T-helper 17 cell (primary cell): Measurements from ENCODE around the gene ADAMTS12. TPM values are rescaled to one million over a fixed set of nuclear protein-coding genes. Genes with fewer than 3 reads are reported as not detected.
"Not testable (repeated sequence)": the region's sequence is repeated elsewhere in the genome, so short reads cannot be mapped to it uniquely, and the experiment has no call there.

Experiments
- ATAC-seq: fragments of 150-1000 bp; cut with Tn5 transposase; 2 replicates; pipeline ENCODE4 v1.10.0; 2021; ENCODE audit warnings: mild to moderate bottlenecking, moderate library complexity
- DNase-seq, 3 donors: peaks; one replicate each; pipeline versions ENCODE4 v3.0.0 to v3.0.0-alpha.2; 2020 to 2021
- H3K9me3 ChIP-seq: one replicate; pipeline ENCODE4 v1.7.0; 2013; ENCODE audit warnings: low read length, mild to moderate bottlenecking; ENCODE audit not compliant: control insufficient read depth, poor library complexity, severe bottlenecking
- H3K27ac Mint-ChIP-seq: one replicate; pipeline ENCODE4 v1.8.0; 2022; ENCODE audit warnings: mild to moderate bottlenecking, moderate library complexity, mixed read lengths
- H3K27me3 Mint-ChIP-seq: one replicate; pipeline ENCODE4 v1.8.0; 2022; ENCODE audit warnings: mixed read lengths
- H3K36me3 Mint-ChIP-seq: one replicate; pipeline ENCODE4 v1.8.0; 2022; ENCODE audit warnings: low read depth, mixed read lengths
- H3K4me1 Mint-ChIP-seq: one replicate; pipeline ENCODE4 v1.8.0; 2022; ENCODE audit warnings: mild to moderate bottlenecking, mixed read lengths
- H3K4me3 Mint-ChIP-seq: one replicate; pipeline ENCODE4 v1.8.0; 2022; ENCODE audit warnings: mild to moderate bottlenecking, moderate library complexity, mixed read lengths
- total RNA-seq, 4 donors: library from RNA in 2 of 4; stranded (reverse) in 2 of 4; gene quantifications; one replicate each; pipeline ENCODE4 v1.2.3 and lab custom pipeline; 2022 to 2026

Gene ADAMTS12
- total RNA-seq, 2 donors from 2014 or later: not detected

- peaks cover 6% of the 10 kb centered on the region for H3K27me3 Mint-ChIP-seq
- ATAC-seq (no peak), DNase-seq (no peak)
- H3K9me3 ChIP-seq: no peaks in the 10 kb centered on the region
- no peak overlapping the region for H3K4me3 Mint-ChIP-seq
- H3K36me3 Mint-ChIP-seq: no peaks in the 10 kb centered on the region
- H3K4me1 Mint-ChIP-seq: no peaks in the 10 kb centered on the region
- no peak overlapping the region for H3K27ac Mint-ChIP-seq
Measured at GRCh38 chr5:33565324-33565723, 326.5 kb downstream of the ADAMTS12 start.

GRCh38 chr5:33563983-33564908, 327.5 kb downstream of the ADAMTS12 start:
- Mint-ChIP-seq H3K27ac (no peak overlapping the region), H3K27me3 (peaks cover 6% of the 10 kb centered on the region), H3K4me1 (no peaks in the 10 kb centered on the region), H3K4me3 (no peak overlapping the region), H3K36me3 (peaks cover 1% of the 10 kb centered on the region)
- DNase-seq (no peak), ATAC-seq (no peak)
- H3K9me3 ChIP-seq: no peaks in the 10 kb centered on the region

GRCh38 chr5:33563530-33563929, 328.3 kb downstream of the ADAMTS12 start:
- DNase-seq: no peak
- H3K36me3 Mint-ChIP-seq: peaks cover 2% of the 10 kb centered on the region
- H3K27ac Mint-ChIP-seq: no peak overlapping the region
- peaks cover 6% of the 10 kb centered on the region for H3K27me3 Mint-ChIP-seq
- no peaks in the 10 kb centered on the region for H3K4me1 Mint-ChIP-seq
- no peak overlapping the region for H3K4me3 Mint-ChIP-seq
- ATAC-seq: no peak
- H3K9me3 ChIP-seq: no peaks in the 10 kb centered on the region

GRCh38 chr5:33558489-33558888, 333.3 kb downstream of the ADAMTS12 start:
- H3K27ac Mint-ChIP-seq: no peak overlapping the region
- H3K36me3 Mint-ChIP-seq: peaks cover 2% of the 10 kb centered on the region
- ATAC-seq: no peak
- no peaks in the 10 kb centered on the region for H3K9me3 ChIP-seq
- H3K27me3 Mint-ChIP-seq: peaks cover 5% of the 10 kb centered on the region
- no peak overlapping the region for H3K4me3 Mint-ChIP-seq
- no peaks in the 10 kb centered on the region for H3K4me1 Mint-ChIP-seq
- DNase-seq: no peak

GRCh38 chr5:33557605-33558004, 334.2 kb downstream of the ADAMTS12 start:
- peaks cover 5% of the 10 kb centered on the region for H3K27me3 Mint-ChIP-seq
- DNase-seq: no peak
- peaks cover 2% of the 10 kb centered on the region for H3K36me3 Mint-ChIP-seq
- H3K27ac Mint-ChIP-seq: no peak overlapping the region
- no peaks in the 10 kb centered on the region for H3K4me1 Mint-ChIP-seq
- no peak overlapping the region for H3K4me3 Mint-ChIP-seq
- no peaks in the 10 kb centered on the region for H3K9me3 ChIP-seq
- no peak for ATAC-seq

GRCh38 chr5:33556330-33557328, 335.2 kb downstream of the ADAMTS12 start:
- no peak for ATAC-seq
- H3K9me3 ChIP-seq: no peaks in the 10 kb centered on the region
- Mint-ChIP-seq H3K4me1 (no peaks in the 10 kb centered on the region), H3K27ac (no peak overlapping the region), H3K27me3 (peaks cover 5% of the 10 kb centered on the region), H3K36me3 (peaks cover 2% of the 10 kb centered on the region), H3K4me3 (no peak overlapping the region)
- no peak for DNase-seq

- DNase-seq (no peak), ATAC-seq (no peak)
- Mint-ChIP-seq H3K27me3 (peaks cover 10% of the 10 kb centered on the region), H3K36me3 (no peaks in the 10 kb centered on the region), H3K27ac (no peak overlapping the region), H3K4me3 (no peak overlapping the region), H3K4me1 (no peaks in the 10 kb centered on the region)
- no peaks in the 10 kb centered on the region for H3K9me3 ChIP-seq
Measured at GRCh38 chr5:33549982-33550567, 341.7 kb downstream of the ADAMTS12 start.

- ATAC-seq, H3K36me3 Mint-ChIP-seq, DNase-seq, H3K4me1 Mint-ChIP-seq, H3K27ac Mint-ChIP-seq, H3K9me3 ChIP-seq, H3K4me3 Mint-ChIP-seq: not testable (repeated sequence)
- peaks cover 24% of the 10 kb centered on the region for H3K27me3 Mint-ChIP-seq
Measured at GRCh38 chr5:33539790-33540189, 352.0 kb downstream of the ADAMTS12 start.

GRCh38 chr5:33539212-33539611, 352.6 kb downstream of the ADAMTS12 start:
- ATAC-seq (no peak), DNase-seq (no peak)
- no peaks in the 10 kb centered on the region for H3K9me3 ChIP-seq
- no peak overlapping the region for H3K27ac Mint-ChIP-seq
- no peaks in the 10 kb centered on the region for H3K4me1 Mint-ChIP-seq
- no peak overlapping the region for H3K4me3 Mint-ChIP-seq
- H3K27me3 Mint-ChIP-seq: peaks cover 24% of the 10 kb centered on the region
- no peaks in the 10 kb centered on the region for H3K36me3 Mint-ChIP-seq

- DNase-seq: no peak
- H3K4me3 Mint-ChIP-seq: no peak overlapping the region
- no peak overlapping the region for H3K27ac Mint-ChIP-seq
- H3K27me3 Mint-ChIP-seq: peaks cover 24% of the 10 kb centered on the region
- H3K36me3 Mint-ChIP-seq: no peaks in the 10 kb centered on the region
- no peaks in the 10 kb centered on the region for H3K4me1 Mint-ChIP-seq
- ATAC-seq: no peak
- H3K9me3 ChIP-seq: no peaks in the 10 kb centered on the region
Measured at GRCh38 chr5:33538201-33538600, 353.6 kb downstream of the ADAMTS12 start.

GRCh38 chr5:33537240-33537639, 354.6 kb downstream of the ADAMTS12 start:
- H3K27me3 Mint-ChIP-seq: peaks cover 24% of the 10 kb centered on the region
- no peak overlapping the region for H3K27ac Mint-ChIP-seq
- ATAC-seq (no peak), DNase-seq (no peak)
- no peaks in the 10 kb centered on the region for H3K9me3 ChIP-seq
- H3K4me3 Mint-ChIP-seq: no peak overlapping the region
- H3K4me1 Mint-ChIP-seq: no peaks in the 10 kb centered on the region
- H3K36me3 Mint-ChIP-seq: no peaks in the 10 kb centered on the region

GRCh38 chr5:33536802-33537201, 355.0 kb downstream of the ADAMTS12 start:
- no peak overlapping the region for H3K27ac Mint-ChIP-seq
- H3K36me3 Mint-ChIP-seq: no peaks in the 10 kb centered on the region
- ATAC-seq (no peak), DNase-seq (no peak)
- peaks cover 25% of the 10 kb centered on the region for H3K27me3 Mint-ChIP-seq
- H3K9me3 ChIP-seq: no peaks in the 10 kb centered on the region
- H3K4me3 Mint-ChIP-seq: no peak overlapping the region
- H3K4me1 Mint-ChIP-seq: no peaks in the 10 kb centered on the region

GRCh38 chr5:33531824-33532223, 360.0 kb downstream of the ADAMTS12 start:
- DNase-seq (no peak), ATAC-seq (no peak)
- Mint-ChIP-seq H3K4me1 (no peaks in the 10 kb centered on the region), H3K27me3 (peaks cover 19% of the 10 kb centered on the region), H3K4me3 (no peak overlapping the region), H3K36me3 (no peaks in the 10 kb centered on the region), H3K27ac (no peak overlapping the region)
- no peaks in the 10 kb centered on the region for H3K9me3 ChIP-seq
